GM10847 (cell line): ENCODE measurements around the gene MROH8.

Experiments
- POLR2A ChIP-seq: IDR thresholded peaks from 2 replicates; pipeline ENCODE4 v1.6.1; 2011; ENCODE audit not compliant: insufficient read length; ENCODE audit errors: extremely low read depth

MROH8 gene

GRCh38 chr20:37178839-37179682 lies at the start of gene MROH8, which contains the start of gene RPN2:
TSS of gene MROH8 (minus strand) at chr20:37179548.
TSS of gene RPN2 (plus strand) at chr20:37179330. CDS start at chr20:37179357, 27 bp downstream.
- peak; percentile 70 for TF ChIP-seq POLR2A

- no peak for TF ChIP-seq POLR2A
Measured at GRCh38 chr20:37228656-37229055, 49.3 kb upstream of the MROH8 start.

- TF ChIP-seq POLR2A = no peak
Measured at GRCh38 chr20:37228082-37228481, 48.7 kb upstream of the MROH8 start.

DNA sequence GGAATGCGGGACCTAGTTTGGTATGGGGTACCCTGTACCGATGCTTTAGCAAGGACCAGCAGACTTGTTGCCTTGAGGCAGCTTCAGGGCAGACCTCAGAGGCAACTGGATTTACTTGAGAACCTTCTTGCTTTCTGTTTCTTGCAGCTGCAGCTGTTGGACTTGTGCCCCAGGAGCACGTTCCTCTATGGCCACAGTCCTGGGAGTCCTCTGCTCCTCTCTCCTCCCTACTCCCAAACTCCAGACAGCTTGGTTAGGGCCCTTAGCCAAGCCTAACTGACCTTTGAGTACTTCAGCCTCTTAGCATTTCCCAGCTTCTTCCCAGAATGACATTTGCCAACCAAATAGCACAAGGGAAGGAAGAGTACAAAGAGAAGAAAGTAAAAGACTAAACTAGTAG lies 47.5 kb upstream of the MROH8 start:
- TF ChIP-seq POLR2A = no peak

- no peak for TF ChIP-seq POLR2A
Measured at GRCh38 chr20:37225146-37225545, 45.8 kb upstream of the MROH8 start.

- no peak for TF ChIP-seq POLR2A
Measured at GRCh38 chr20:37223053-37223452, 43.7 kb upstream of the MROH8 start.

- no peak for TF ChIP-seq POLR2A
Measured at GRCh38 chr20:37222086-37222485, 42.7 kb upstream of the MROH8 start.

- no peak for TF ChIP-seq POLR2A
Measured at GRCh38 chr20:37220731-37221130, 41.4 kb upstream of the MROH8 start.

DNA sequence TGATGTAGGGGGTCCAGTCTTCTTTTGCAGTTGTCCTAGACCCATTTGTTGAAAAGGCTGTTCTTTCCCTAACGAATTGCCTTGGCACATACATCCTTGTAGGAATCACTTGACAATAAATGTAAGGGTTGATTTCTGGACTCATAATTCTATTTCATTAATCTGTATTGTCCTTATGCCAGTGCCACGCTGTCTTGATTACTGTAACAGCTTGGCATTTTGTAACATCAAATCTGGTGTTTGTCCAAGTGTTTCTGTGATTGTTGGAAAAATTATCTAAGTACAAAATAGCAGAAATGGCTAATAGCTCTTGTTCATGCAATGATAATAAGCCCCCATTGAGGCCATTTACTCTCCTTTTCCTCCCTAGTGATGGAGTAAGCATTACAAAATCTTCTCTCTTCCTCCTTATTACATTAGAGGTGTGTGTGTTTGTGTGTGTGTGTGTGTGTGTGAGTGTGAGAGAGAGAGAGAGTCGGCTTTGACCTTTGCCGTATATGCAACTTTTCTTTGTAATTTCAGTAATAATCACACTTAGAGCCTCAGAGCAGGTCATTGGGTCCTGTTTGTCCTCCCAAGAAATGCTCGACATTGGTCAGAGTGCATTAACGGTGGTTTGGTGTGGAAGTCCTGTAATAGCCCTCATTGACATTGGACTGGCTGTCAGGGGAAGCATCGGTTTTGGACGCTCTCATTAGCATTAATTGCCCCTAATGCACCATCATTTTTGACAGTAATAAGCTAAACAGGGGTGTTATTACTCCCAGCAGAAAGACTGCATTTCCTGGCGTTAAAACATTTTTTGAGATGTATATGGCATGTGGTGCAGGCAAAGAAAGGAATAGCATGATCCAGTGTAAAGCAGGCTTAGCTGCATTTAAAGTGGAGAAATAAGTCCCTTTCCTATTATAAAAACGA lies 40.7 kb upstream of the MROH8 start:
- no peak for TF ChIP-seq POLR2A

DNA sequence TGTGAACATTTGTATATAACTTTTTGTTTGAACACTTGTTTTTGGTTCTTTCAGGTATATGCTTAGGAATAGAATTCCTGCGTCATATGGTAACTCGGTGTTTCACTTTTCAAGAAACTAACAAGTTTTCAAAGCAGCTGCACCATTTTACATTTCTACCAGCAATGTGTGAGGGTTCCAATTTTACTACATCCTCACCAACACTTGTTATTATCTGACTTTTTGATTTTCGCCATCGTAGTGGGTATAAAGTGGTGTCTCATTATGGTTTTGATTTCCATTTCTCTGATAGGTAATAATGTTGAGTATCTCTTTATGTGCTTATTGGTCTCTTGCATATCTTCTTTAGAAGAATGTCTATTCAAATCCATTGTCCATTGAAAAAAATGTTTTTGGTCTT lies 39.6 kb upstream of the MROH8 start:
- no peak for TF ChIP-seq POLR2A

GRCh38 chr20:37218441-37218840 lies 39.1 kb upstream of the MROH8 start:
- no peak for TF ChIP-seq POLR2A

- TF ChIP-seq POLR2A = no peak
Measured at GRCh38 chr20:37209661-37210314, 30.4 kb upstream of the MROH8 start.

- no peak for TF ChIP-seq POLR2A
Measured at GRCh38 chr20:37209193-37209592, 29.8 kb upstream of the MROH8 start.

- no peak for TF ChIP-seq POLR2A
Measured at GRCh38 chr20:37207171-37207570, 27.8 kb upstream of the MROH8 start.

DNA sequence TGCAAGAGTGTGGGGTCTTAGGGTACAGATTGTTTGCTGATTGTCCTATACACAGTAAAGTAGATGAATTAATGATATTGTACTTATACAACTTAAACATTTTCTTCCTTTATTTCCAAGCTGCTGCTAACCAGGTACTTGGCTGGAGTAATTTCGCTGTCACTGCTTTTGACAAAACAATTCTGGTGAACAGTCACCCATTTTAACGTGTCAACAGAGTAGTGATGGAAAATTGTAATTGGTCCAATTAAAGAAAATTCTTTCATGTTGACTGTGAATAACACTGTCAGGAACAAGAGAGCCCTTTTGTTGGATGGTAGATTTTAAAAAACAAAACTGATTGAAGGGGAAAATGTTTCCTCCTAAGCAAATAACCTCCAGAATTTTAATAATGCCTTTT lies 26.4 kb upstream of the MROH8 start:
- TF ChIP-seq POLR2A = no peak
